DOHH2 (cell line): ENCODE results near the gene UBE2V1.
A peak's percentile ranks its signal among the peaks of the same experiment; 100 is the strongest.

Experiments
- EZH2phosphoT487 ChIP-seq: fragments of 200-600 bp; sonication (generic); IDR thresholded peaks from 2 replicates; pipeline ENCODE4 v1.6.1; 2017; ENCODE audit warnings: borderline replicate concordance, mild to moderate bottlenecking, antibody characterized with exemption, low read length, moderate library complexity, mixed read lengths
- TF ChIP-seq, protein P1 (sequence below): fragments of 200-600 bp; sonication (generic); IDR thresholded peaks from one replicate; pipeline ENCODE4 v1.5.1; 2014; ENCODE audit warnings: antibody characterized with exemption, mild to moderate bottlenecking, low read depth, low read length; ENCODE audit not compliant: poor library complexity, severe bottlenecking

DNA sequence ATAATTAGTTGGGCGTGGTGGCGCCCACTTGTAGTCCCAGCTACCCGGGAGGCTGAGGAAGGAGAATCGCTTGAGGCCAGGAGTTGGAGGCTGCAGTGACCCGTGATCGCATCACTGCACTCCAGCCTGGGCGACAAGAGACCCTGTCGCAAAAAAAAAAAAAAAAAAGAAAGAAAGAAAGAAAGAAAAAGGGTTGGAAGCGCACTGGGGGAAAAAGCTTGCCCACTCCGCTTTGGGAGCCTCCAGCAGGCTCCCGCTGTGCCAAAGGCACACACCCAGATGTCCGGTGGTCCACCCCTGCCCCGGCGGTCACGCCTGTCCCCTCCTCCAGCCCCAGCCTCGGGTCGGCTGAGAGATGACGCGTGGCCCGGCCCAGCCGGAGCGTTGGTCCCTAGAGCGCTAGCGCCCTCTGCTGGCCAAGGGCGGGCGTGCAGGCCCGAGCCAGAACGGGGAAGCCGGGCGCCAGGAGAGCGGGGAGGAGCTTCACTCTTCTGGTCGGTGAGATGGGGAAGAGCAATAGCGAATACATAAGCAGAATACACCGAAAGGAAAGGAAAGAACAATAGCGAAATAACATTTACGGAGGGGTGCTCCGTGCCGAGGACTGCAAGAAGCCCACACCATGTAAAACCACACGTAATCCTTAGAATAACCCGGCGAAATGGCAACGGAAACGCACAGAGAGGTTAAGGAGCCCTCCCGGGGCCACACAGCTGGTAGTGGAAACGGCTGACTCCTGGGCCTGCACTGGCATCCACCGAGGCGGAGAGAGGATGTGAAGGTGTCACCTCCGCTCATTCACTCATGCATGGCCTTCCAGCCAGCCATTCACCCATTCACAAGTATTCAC, 41.7 kb downstream of the UBE2V1 start:
- TF ChIP-seq, protein P1, sequence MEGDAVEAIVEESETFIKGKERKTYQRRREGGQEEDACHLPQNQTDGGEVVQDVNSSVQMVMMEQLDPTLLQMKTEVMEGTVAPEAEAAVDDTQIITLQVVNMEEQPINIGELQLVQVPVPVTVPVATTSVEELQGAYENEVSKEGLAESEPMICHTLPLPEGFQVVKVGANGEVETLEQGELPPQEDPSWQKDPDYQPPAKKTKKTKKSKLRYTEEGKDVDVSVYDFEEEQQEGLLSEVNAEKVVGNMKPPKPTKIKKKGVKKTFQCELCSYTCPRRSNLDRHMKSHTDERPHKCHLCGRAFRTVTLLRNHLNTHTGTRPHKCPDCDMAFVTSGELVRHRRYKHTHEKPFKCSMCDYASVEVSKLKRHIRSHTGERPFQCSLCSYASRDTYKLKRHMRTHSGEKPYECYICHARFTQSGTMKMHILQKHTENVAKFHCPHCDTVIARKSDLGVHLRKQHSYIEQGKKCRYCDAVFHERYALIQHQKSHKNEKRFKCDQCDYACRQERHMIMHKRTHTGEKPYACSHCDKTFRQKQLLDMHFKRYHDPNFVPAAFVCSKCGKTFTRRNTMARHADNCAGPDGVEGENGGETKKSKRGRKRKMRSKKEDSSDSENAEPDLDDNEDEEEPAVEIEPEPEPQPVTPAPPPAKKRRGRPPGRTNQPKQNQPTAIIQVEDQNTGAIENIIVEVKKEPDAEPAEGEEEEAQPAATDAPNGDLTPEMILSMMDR, result peak; percentile 99
- TF ChIP-seq EZH2phosphoT487, result no peak
